Measurements from ENCODE around the gene PPFIBP1. TPM values are rescaled to one million over a fixed set of nuclear protein-coding genes. Genes with fewer than 3 reads are reported as not detected.

PPFIBP1 gene
- total RNA-seq, 2 donors from 2014 or later: 98.5 to 213 TPM

GRCh38 chr12:27573972-27574371, 50.0 kb downstream of the PPFIBP1 start:
- Histone ChIP-seq H3K27ac (ENCODE audit: low read depth, low read length) (no peak overlapping the region), H3K9me3 (ENCODE audit: control insufficient read depth, low read length) (no peaks in the 10 kb centered on the region), H3K4me3 (ENCODE audit: low read length) (no peak overlapping the region), H3K4me1 (ENCODE audit: control insufficient read depth, insufficient read depth, low read length) (no peaks in the 10 kb centered on the region), H3K27me3 (ENCODE audit: control insufficient read depth, insufficient read depth, low read length, poor library complexity, severe bottlenecking) (no peaks in the 10 kb centered on the region), H3K9ac (ENCODE audit: extremely low read depth, low read length, poor library complexity, severe bottlenecking) (no peak overlapping the region), H3K36me3 (ENCODE audit: control insufficient read depth, insufficient read depth, low read length) (peaks cover 9% of the 10 kb centered on the region)
- peaks cover 35% of the 10 kb centered on the region for H3K4me1 Mint-ChIP-seq
- no peaks in the 10 kb centered on the region for H3K9me3 Mint-ChIP-seq
- no peak for TF ChIP-seq CTCF (conservative IDR thresholded peaks at IDR 0.05)
- DNase-seq: no peak
- H3K36me3 Mint-ChIP-seq (ENCODE audit: low read depth): peaks cover 14% of the 10 kb centered on the region
- no peaks in the 10 kb centered on the region for H3K27me3 Mint-ChIP-seq (ENCODE audit: insufficient read depth)
- no peak overlapping the region for H3K4me3 Mint-ChIP-seq
- no peak overlapping the region for H3K27ac Mint-ChIP-seq
- 74 to 90% methylated on average over 2 to 3 of the region's 3 CpGs for WGBS, 2 experiments (ENCODE audit: insufficient coverage in 1 of 2, insufficient read length in 1 of 2)

- Histone ChIP-seq H3K9me3 (ENCODE audit: control insufficient read depth, low read length) (no peaks in the 10 kb centered on the region), H3K36me3 (ENCODE audit: control insufficient read depth, insufficient read depth, low read length) (peaks cover 17% of the 10 kb centered on the region), H3K27ac (ENCODE audit: low read depth, low read length) (no peak overlapping the region), H3K4me1 (ENCODE audit: control insufficient read depth, insufficient read depth, low read length) (no peaks in the 10 kb centered on the region), H3K9ac (ENCODE audit: extremely low read depth, low read length, poor library complexity, severe bottlenecking) (no peak overlapping the region), H3K27me3 (ENCODE audit: control insufficient read depth, insufficient read depth, low read length, poor library complexity, severe bottlenecking) (no peaks in the 10 kb centered on the region), H3K4me3 (ENCODE audit: low read length) (no peak overlapping the region)
- Mint-ChIP-seq H3K9me3 (no peaks in the 10 kb centered on the region), H3K4me3 (no peak overlapping the region), H3K36me3 (ENCODE audit: low read depth) (peaks cover 22% of the 10 kb centered on the region), H3K27ac (peak overlapping the region; percentile 19), H3K27me3 (ENCODE audit: insufficient read depth) (no peaks in the 10 kb centered on the region), H3K4me1 (peaks cover 35% of the 10 kb centered on the region)
- DNase-seq: no peak
- no peak for TF ChIP-seq CTCF (conservative IDR thresholded peaks at IDR 0.05)
Observed at GRCh38 chr12:27575090-27575761, 51.2 kb downstream of the PPFIBP1 start.

GRCh38 chr12:27575762-27576118, 51.7 kb downstream of the PPFIBP1 start:
- Mint-ChIP-seq H3K9me3 (no peaks in the 10 kb centered on the region), H3K4me3 (no peak overlapping the region), H3K27me3 (ENCODE audit: insufficient read depth) (no peaks in the 10 kb centered on the region), H3K4me1 (peaks cover 35% of the 10 kb centered on the region), H3K36me3 (ENCODE audit: low read depth) (peaks cover 23% of the 10 kb centered on the region), H3K27ac (peak overlapping the region; percentile 19)
- H3K4me1 ChIP-seq (ENCODE audit: control insufficient read depth, insufficient read depth, low read length): no peaks in the 10 kb centered on the region
- no peaks in the 10 kb centered on the region for H3K27me3 ChIP-seq (ENCODE audit: control insufficient read depth, insufficient read depth, low read length, poor library complexity, severe bottlenecking)
- no peak overlapping the region for H3K27ac ChIP-seq (ENCODE audit: low read depth, low read length)
- peaks cover 17% of the 10 kb centered on the region for H3K36me3 ChIP-seq (ENCODE audit: control insufficient read depth, insufficient read depth, low read length)
- no peaks in the 10 kb centered on the region for H3K9me3 ChIP-seq (ENCODE audit: control insufficient read depth, low read length)
- DNase-seq: no peak
- no peak overlapping the region for H3K9ac ChIP-seq (ENCODE audit: extremely low read depth, low read length, poor library complexity, severe bottlenecking)
- H3K4me3 ChIP-seq (ENCODE audit: low read length): no peak overlapping the region
- TF ChIP-seq CTCF (conservative IDR thresholded peaks at IDR 0.05): no peak
- 94% methylated on average over 2 of the region's 2 CpGs; no CpG with 5 or more reads in 1 of the 2 experiments for WGBS, 2 experiments (ENCODE audit: insufficient coverage in 1 of 2, insufficient read length in 1 of 2)
